K562 (cell line): ENCODE results near the gene ZSCAN12. TPM values are rescaled to one million over a fixed set of nuclear protein-coding genes. Genes with fewer than 3 reads are reported as not detected.
A peak's percentile ranks its signal among the peaks of the same experiment; 100 is the strongest.

Source experiments
- BDP1 ChIP-seq: IDR thresholded peaks from 3 replicates; pipeline ENCODE4 v1.6.1; 2011; ENCODE audit not compliant: insufficient read length, insufficient read depth
- CBFA2T2 ChIP-seq: fragments of 450-650 bp; conservative IDR thresholded peaks from 2 replicates; pipeline ENCODE4 v1.6.1; 2017; ENCODE audit warnings: mild to moderate bottlenecking
- GTF2E2 ChIP-seq: fragments of 200-800 bp; sonication (Bioruptor generic); IDR thresholded peaks from 2 replicates; pipeline ENCODE4 v1.6.1; 2016; ENCODE audit warnings: missing genetic modification characterization, missing compliant biosample characterization
- HDAC8 ChIP-seq: fragments of 450-650 bp; IDR thresholded peaks from 2 replicates; pipeline ENCODE4 v1.6.1; 2016; ENCODE audit warnings: mild to moderate bottlenecking, missing genetic modification characterization, moderate library complexity, missing compliant biosample characterization
- MAFG ChIP-seq: fragments of 450-650 bp; conservative IDR thresholded peaks from 2 replicates; pipeline ENCODE4 v1.6.1; 2016; ENCODE audit warnings: missing genetic modification characterization, missing compliant biosample characterization
- NCOA1 ChIP-seq: fragments of 450-650 bp; IDR thresholded peaks from 2 replicates; pipeline ENCODE4 v1.6.1; 2016; ENCODE audit warnings: low read depth
- NCOA4 ChIP-seq: fragments of 450-650 bp; IDR thresholded peaks from 2 replicates; pipeline ENCODE4 v1.6.1; 2018; ENCODE audit warnings: mild to moderate bottlenecking; ENCODE audit not compliant: partially characterized antibody
- NR4A1 ChIP-seq, 2 experiments: fragments of 250-450 bp in 1 of 2; fragments of 450-650 bp in 1 of 2; sonication (Bioruptor Pico) in 1 of 2; IDR thresholded peaks; 2 replicates each; pipeline versions ENCODE4 v1.4.0 to v1.6.1; 2016 to 2020; ENCODE audit warnings: mild to moderate bottlenecking in 2 of 2, missing compliant biosample characterization in 1 of 2, missing genetic modification characterization in 1 of 2, moderate library complexity in 1 of 2
- RUNX1 ChIP-seq: sonication (generic); IDR thresholded peaks from 2 replicates; pipeline ENCODE4 v1.6.1; 2016; ENCODE audit warnings: antibody characterized with exemption, low read depth
- SETDB1 ChIP-seq: IDR thresholded peaks from one replicate; pipeline ENCODE4 v1.6.1; 2012; ENCODE audit warnings: low read length, control low read depth, inconsistent platforms
- SNIP1 ChIP-seq: fragments of 450-650 bp; IDR thresholded peaks from 2 replicates; pipeline ENCODE4 v1.7.1; 2017; ENCODE audit warnings: low read depth, mild to moderate bottlenecking
- STAT6 ChIP-seq: sonication (generic); formaldehyde crosslinking; IDR thresholded peaks from 2 replicates; pipeline ENCODE4 v1.8.1; 2023; ENCODE audit warnings: mild to moderate bottlenecking, missing genetic modification reagents
- TAF15 ChIP-seq: fragments of 200-400 bp; formaldehyde crosslinking; IDR thresholded peaks from 2 replicates; pipeline ENCODE4 v1.6.1; 2017; ENCODE audit warnings: mild to moderate bottlenecking, low read depth, low read length, moderate library complexity
- TCF3 ChIP-seq: sonication (generic); formaldehyde crosslinking; IDR thresholded peaks from 2 replicates; pipeline ENCODE4 v1.4.0; 2020; ENCODE audit warnings: mild to moderate bottlenecking, missing genetic modification reagents
- TFAP4 ChIP-seq: sonication (generic); formaldehyde crosslinking; IDR thresholded peaks from 2 replicates; pipeline ENCODE4 v1.8.0; 2022; ENCODE audit warnings: missing genetic modification reagents, mild to moderate bottlenecking, moderate library complexity, borderline replicate concordance
- ZEB2 ChIP-seq: fragments of 450-650 bp; IDR thresholded peaks from 2 replicates; pipeline ENCODE4 v1.6.1; 2016
- ZKSCAN1 ChIP-seq: fragments of 150-350 bp; IDR thresholded peaks from 2 replicates; pipeline ENCODE4 v1.6.1; 2016; ENCODE audit warnings: low read depth, low read length
- ZNF280B ChIP-seq: fragments of 250-450 bp; sonication (Bioruptor Pico); IDR thresholded peaks from 2 replicates; pipeline ENCODE4 v1.5.1; 2021; ENCODE audit warnings: mild to moderate bottlenecking
- polyA plus RNA-seq, 8 experiments: library from polyadenylated mRNA; depleted of rRNA in 4 of 8; stranded (reverse) in 5 of 8; unstranded in 3 of 8; fragments of >200 nt; fragmentation: Nextera tagmentation in 2 of 8; fragmentation: Illumina TruSeq in 1 of 8; extraction: Ambion mirVana in 2 of 8; extraction: Trizol in 1 of 8; gene quantifications; 2 replicates each; pipeline versions ENCODE4 v1.2.1 to v1.2.3, GENCODE V29; 2011 to 2014; ENCODE audit warnings: inconsistent platforms in 1 of 8, missing spikeins in 1 of 8
- total RNA-seq, 7 experiments: library from RNA; depleted of rRNA in 6 of 7; stranded (reverse); fragments of >200 nt in 6 of 7; fragmentation: Illumina TruSeq in 2 of 7; extraction: Trizol in 2 of 7; gene quantifications; 2 replicates each; pipeline versions ENCODE4 v1.2.1 to v1.2.3, GENCODE V29; 2011 to 2021; ENCODE audit warnings: low replicate concordance in 1 of 7
- TF ChIP-seq, protein P1 (sequence below): sonication (generic); formaldehyde crosslinking; IDR thresholded peaks from 2 replicates; pipeline ENCODE4 v1.8.1; 2023; ENCODE audit warnings: mild to moderate bottlenecking, missing genetic modification reagents, moderate library complexity
- TF ChIP-seq, protein P2 (sequence below), 3 experiments: fragments of 200-800 bp in 1 of 3; sonication (Bioruptor generic) in 1 of 3; sonication (generic) in 1 of 3; formaldehyde crosslinking in 1 of 3; IDR thresholded peaks; 2 replicates each; pipeline versions ENCODE4 v1.6.1 to v1.8.0; 2016 to 2022; ENCODE audit warnings: mild to moderate bottlenecking in 2 of 3, missing compliant biosample characterization in 2 of 3, missing genetic modification characterization in 2 of 3, missing genetic modification reagents in 1 of 3

The ZSCAN12 gene
- total and polyA plus RNA-seq, 9 of the 15 experiments (the other 6 are each of a cell fraction or from before 2014, with no cell fraction given): 2.5 to 19.6 (median 12.5) TPM

- TF ChIP-seq ZNF280B (CRISPR knock-in tag) (no peak), TFAP4 (CRISPR knock-in tag) (no peak; the same call in 1 of the 2 replicates), RUNX1 (peak; percentile 88; the same call in 1 of the 2 replicates), NCOA4 (peak; percentile 25), ZEB2 (no peak), NCOA1 (peak; percentile 59; the same call in 1 of the 2 replicates), SNIP1 (0 out of 2 replicates have a peak, but pooled peaks have one; percentile 7), MAFG (tag) (peak; percentile 52), SETDB1 (no peak), BDP1 (no peak), ZKSCAN1 (0 out of 2 replicates have a peak, but pooled peaks have one; percentile 10), CBFA2T2 (no peak), TAF15 (no peak), TCF3 (CRISPR knock-in tag) (peak; percentile 69), HDAC8 (tag) (peak; percentile 94), GTF2E2 (tag) (no peak; the same call in none of the 2 replicates), STAT6 (no peak), NR4A1 (CRISPR knock-in tag; IDR thresholded peaks at IDR 0.05) (no peak), NR4A1 (tag; IDR thresholded peaks at IDR 0.05) (peak; percentile 94)
- TF ChIP-seq, protein P1, sequence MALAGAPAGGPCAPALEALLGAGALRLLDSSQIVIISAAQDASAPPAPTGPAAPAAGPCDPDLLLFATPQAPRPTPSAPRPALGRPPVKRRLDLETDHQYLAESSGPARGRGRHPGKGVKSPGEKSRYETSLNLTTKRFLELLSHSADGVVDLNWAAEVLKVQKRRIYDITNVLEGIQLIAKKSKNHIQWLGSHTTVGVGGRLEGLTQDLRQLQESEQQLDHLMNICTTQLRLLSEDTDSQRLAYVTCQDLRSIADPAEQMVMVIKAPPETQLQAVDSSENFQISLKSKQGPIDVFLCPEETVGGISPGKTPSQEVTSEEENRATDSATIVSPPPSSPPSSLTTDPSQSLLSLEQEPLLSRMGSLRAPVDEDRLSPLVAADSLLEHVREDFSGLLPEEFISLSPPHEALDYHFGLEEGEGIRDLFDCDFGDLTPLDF (CRISPR knock-in tag): no peak; the same call in 1 of the 2 replicates
- TF ChIP-seq, protein P2, sequence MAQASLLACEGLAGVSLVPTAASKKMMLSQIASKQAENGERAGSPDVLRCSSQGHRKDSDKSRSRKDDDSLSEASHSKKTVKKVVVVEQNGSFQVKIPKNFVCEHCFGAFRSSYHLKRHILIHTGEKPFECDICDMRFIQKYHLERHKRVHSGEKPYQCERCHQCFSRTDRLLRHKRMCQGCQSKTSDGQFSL (CRISPR knock-in tag; IDR thresholded peaks at IDR 0.05): no peak
- TF ChIP-seq, protein P2 (tag; IDR thresholded peaks at IDR 0.05): peak in 1 of 2 experiments; percentile 87; a peak in 2 of 4 replicates
Measured at GRCh38 chr6:28336284-28337120, 63.0 kb downstream of the ZSCAN12 start (continued).
